ENCODE data around the gene PNMT. TPM values are rescaled to one million over a fixed set of nuclear protein-coding genes. Genes with fewer than 3 reads are reported as not detected.

The PNMT gene
- polyA plus RNA-seq, 1 of the 3 experiments (the other 2 are of a cell fraction), result 0.07 TPM

DNA sequence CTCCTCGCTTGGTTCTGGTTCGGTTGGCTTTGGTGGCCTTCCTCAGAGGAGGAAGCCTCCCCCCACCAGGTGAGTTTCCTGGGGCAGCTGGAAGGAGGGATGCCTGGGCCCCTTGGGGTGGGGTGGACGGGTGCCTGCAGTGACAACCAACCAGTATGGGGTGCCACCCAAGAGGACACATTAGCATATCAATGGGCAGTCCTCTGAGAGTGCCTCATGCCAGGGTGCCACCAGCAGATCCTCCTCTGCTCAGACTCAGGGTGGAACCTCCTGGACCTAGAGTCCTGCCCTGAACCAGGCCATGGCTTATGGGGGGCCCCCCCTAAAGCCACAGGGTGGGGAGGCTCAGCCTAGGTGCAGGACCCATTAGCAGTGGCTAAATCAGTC, 38.8 kb upstream of the PNMT start:
- H3K27me3 ChIP-seq (ENCODE audit: insufficient read depth), result peaks cover 41% of the 10 kb centered on the region
- H2AFZ ChIP-seq (ENCODE audit: low read depth), result no peak overlapping the region
- ChIA-PET CTCF (interaction anchor here (2.1 to 17.4 kb wide), 4 partner anchors 7 to 74 kb away, joined by 8 to 483 read pairs (median 306); partner anchors contain the start of genes PNMT, PPP1R1B and TCAP), POLR2A (no interaction called here)
- no peak overlapping the region for H3K27ac ChIP-seq (ENCODE audit: low read depth in 2 of 2, low read length in 1 of 2)
- H3K79me2 ChIP-seq (ENCODE audit: insufficient read depth), result no peaks in the 10 kb centered on the region
- H3K9ac ChIP-seq, result no peak overlapping the region
- H3F3A ChIP-seq (replicated peaks; ENCODE audit: insufficient read depth), result no peaks in the 10 kb centered on the region
- H3K4me3 ChIP-seq (ENCODE audit: low read depth in 2 of 2, low read length in 1 of 2), result no peak overlapping the region
- 86% methylated on average over 2 of the region's 3 CpGs for WGBS (ENCODE audit: low lambda C conversion rate)
- no peaks in the 10 kb centered on the region for H3K9me2 ChIP-seq
- H3K9me3 ChIP-seq, result no peaks in the 10 kb centered on the region
- no peak overlapping the region for H3K4me2 ChIP-seq
- H3K36me3 ChIP-seq (replicated peaks in 1 of 2; ENCODE audit: control insufficient read depth in 1 of 2, insufficient read depth in 2 of 2, low read length in 1 of 2), result no peaks in the 10 kb centered on the region
- peaks cover 0 to 2% of the 10 kb centered on the region in 2 experiments; a peak in 1 of 4 replicates for H3K4me1 ChIP-seq (ENCODE audit: control insufficient read depth in 1 of 2, insufficient read depth in 2 of 2, low read depth in 1 of 2, low read length in 1 of 2)
- H4K20me1 ChIP-seq (ENCODE audit: insufficient read depth), result no peaks in the 10 kb centered on the region
- TF ChIP-seq CHD2 (IDR thresholded peaks at IDR 0.05; ENCODE audit: low read length, partially characterized antibody) (no peak), TEAD4 (IDR thresholded peaks at IDR 0.05; ENCODE audit: borderline replicate concordance, insufficient read depth) (no peak), YY1 (IDR thresholded peaks at IDR 0.05; ENCODE audit: low read depth) (no peak), TCF12 (IDR thresholded peaks at IDR 0.05) (no peak), FOXM1 (IDR thresholded peaks at IDR 0.05; ENCODE audit: low read depth) (no peak), POLR2AphosphoS5 (IDR thresholded peaks at IDR 0.05; ENCODE audit: low read depth, low read length) (no peak), RCOR1 (IDR thresholded peaks at IDR 0.05; ENCODE audit: low read length) (no peak), SIN3A (IDR thresholded peaks at IDR 0.05; ENCODE audit: borderline replicate concordance, low read depth, low read length) (no peak), NRF1 (IDR thresholded peaks at IDR 0.05; ENCODE audit: low read depth, low read length) (no peak), FOSL2 (IDR thresholded peaks at IDR 0.05; ENCODE audit: borderline replicate concordance, low read depth) (no peak), GATA2 (CRISPR knock-in tag; IDR thresholded peaks at IDR 0.05) (no peak), GABPA (IDR thresholded peaks at IDR 0.05; ENCODE audit: low read depth) (no peak), RAD21 (IDR thresholded peaks at IDR 0.05; ENCODE audit: low read length) (no peak), EZH2phosphoT487 (IDR thresholded peaks at IDR 0.05; ENCODE audit: borderline replicate concordance, low read depth) (no peak)
- TF ChIP-seq, protein P1, sequence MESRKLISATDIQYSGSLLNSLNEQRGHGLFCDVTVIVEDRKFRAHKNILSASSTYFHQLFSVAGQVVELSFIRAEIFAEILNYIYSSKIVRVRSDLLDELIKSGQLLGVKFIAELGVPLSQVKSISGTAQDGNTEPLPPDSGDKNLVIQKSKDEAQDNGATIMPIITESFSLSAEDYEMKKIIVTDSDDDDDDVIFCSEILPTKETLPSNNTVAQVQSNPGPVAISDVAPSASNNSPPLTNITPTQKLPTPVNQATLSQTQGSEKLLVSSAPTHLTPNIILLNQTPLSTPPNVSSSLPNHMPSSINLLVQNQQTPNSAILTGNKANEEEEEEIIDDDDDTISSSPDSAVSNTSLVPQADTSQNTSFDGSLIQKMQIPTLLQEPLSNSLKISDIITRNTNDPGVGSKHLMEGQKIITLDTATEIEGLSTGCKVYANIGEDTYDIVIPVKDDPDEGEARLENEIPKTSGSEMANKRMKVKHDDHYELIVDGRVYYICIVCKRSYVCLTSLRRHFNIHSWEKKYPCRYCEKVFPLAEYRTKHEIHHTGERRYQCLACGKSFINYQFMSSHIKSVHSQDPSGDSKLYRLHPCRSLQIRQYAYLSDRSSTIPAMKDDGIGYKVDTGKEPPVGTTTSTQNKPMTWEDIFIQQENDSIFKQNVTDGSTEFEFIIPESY (IDR thresholded peaks at IDR 0.05; ENCODE audit: borderline replicate concordance, low read depth), result no peak
- TF ChIP-seq, protein P2, sequence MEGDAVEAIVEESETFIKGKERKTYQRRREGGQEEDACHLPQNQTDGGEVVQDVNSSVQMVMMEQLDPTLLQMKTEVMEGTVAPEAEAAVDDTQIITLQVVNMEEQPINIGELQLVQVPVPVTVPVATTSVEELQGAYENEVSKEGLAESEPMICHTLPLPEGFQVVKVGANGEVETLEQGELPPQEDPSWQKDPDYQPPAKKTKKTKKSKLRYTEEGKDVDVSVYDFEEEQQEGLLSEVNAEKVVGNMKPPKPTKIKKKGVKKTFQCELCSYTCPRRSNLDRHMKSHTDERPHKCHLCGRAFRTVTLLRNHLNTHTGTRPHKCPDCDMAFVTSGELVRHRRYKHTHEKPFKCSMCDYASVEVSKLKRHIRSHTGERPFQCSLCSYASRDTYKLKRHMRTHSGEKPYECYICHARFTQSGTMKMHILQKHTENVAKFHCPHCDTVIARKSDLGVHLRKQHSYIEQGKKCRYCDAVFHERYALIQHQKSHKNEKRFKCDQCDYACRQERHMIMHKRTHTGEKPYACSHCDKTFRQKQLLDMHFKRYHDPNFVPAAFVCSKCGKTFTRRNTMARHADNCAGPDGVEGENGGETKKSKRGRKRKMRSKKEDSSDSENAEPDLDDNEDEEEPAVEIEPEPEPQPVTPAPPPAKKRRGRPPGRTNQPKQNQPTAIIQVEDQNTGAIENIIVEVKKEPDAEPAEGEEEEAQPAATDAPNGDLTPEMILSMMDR (IDR thresholded peaks at IDR 0.05), result no peak
- TF ChIP-seq, protein P3, sequence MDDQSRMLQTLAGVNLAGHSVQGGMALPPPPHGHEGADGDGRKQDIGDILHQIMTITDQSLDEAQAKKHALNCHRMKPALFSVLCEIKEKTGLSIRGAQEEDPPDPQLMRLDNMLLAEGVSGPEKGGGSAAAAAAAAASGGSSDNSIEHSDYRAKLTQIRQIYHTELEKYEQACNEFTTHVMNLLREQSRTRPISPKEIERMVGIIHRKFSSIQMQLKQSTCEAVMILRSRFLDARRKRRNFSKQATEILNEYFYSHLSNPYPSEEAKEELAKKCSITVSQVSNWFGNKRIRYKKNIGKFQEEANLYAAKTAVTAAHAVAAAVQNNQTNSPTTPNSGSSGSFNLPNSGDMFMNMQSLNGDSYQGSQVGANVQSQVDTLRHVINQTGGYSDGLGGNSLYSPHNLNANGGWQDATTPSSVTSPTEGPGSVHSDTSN (IDR thresholded peaks at IDR 0.05), result no peak
- TF ChIP-seq, protein P4, sequence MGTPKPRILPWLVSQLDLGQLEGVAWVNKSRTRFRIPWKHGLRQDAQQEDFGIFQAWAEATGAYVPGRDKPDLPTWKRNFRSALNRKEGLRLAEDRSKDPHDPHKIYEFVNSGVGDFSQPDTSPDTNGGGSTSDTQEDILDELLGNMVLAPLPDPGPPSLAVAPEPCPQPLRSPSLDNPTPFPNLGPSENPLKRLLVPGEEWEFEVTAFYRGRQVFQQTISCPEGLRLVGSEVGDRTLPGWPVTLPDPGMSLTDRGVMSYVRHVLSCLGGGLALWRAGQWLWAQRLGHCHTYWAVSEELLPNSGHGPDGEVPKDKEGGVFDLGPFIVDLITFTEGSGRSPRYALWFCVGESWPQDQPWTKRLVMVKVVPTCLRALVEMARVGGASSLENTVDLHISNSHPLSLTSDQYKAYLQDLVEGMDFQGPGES (IDR thresholded peaks at IDR 0.05; ENCODE audit: low read depth, low read length), result no peak
- TF ChIP-seq, protein P5, sequence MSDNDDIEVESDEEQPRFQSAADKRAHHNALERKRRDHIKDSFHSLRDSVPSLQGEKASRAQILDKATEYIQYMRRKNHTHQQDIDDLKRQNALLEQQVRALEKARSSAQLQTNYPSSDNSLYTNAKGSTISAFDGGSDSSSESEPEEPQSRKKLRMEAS (IDR thresholded peaks at IDR 0.05; ENCODE audit: low read depth), result no peak
- TF ChIP-seq, protein P6, sequence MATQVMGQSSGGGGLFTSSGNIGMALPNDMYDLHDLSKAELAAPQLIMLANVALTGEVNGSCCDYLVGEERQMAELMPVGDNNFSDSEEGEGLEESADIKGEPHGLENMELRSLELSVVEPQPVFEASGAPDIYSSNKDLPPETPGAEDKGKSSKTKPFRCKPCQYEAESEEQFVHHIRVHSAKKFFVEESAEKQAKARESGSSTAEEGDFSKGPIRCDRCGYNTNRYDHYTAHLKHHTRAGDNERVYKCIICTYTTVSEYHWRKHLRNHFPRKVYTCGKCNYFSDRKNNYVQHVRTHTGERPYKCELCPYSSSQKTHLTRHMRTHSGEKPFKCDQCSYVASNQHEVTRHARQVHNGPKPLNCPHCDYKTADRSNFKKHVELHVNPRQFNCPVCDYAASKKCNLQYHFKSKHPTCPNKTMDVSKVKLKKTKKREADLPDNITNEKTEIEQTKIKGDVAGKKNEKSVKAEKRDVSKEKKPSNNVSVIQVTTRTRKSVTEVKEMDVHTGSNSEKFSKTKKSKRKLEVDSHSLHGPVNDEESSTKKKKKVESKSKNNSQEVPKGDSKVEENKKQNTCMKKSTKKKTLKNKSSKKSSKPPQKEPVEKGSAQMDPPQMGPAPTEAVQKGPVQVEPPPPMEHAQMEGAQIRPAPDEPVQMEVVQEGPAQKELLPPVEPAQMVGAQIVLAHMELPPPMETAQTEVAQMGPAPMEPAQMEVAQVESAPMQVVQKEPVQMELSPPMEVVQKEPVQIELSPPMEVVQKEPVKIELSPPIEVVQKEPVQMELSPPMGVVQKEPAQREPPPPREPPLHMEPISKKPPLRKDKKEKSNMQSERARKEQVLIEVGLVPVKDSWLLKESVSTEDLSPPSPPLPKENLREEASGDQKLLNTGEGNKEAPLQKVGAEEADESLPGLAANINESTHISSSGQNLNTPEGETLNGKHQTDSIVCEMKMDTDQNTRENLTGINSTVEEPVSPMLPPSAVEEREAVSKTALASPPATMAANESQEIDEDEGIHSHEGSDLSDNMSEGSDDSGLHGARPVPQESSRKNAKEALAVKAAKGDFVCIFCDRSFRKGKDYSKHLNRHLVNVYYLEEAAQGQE (IDR thresholded peaks at IDR 0.05; ENCODE audit: low read depth, low read length), result no peak
- no peak for DNase-seq
